Measurements from ENCODE around the gene CYP26B1.

- TF ChIP-seq POLR2A (IDR thresholded peaks at IDR 0.05) = no peak
- no peak for TF ChIP-seq CTCF (IDR thresholded peaks at IDR 0.05)
- TF ChIP-seq EP300 (IDR thresholded peaks at IDR 0.05; ENCODE audit: low read depth) = no peak
These were observed 7.6 kb downstream of the CYP26B1 start for GRCh38 chr2:72139874-72140620.
